GM12878 (cell line): ENCODE measurements around the gene GLYAT. TPM values are rescaled to one million over a fixed set of nuclear protein-coding genes. Genes with fewer than 3 reads are reported as not detected.

Experiments
- ATAC-seq: fragments of 200-7000 bp; cut with Tn5 transposase; 3 replicates; pipeline ENCODE4 v1.9.1; 2020; ENCODE audit warnings: mild to moderate bottlenecking, moderate library complexity
- BruUV-seq: library from RNA; stranded (reverse); fragments of 400-500 nt; replicated peaks from 2 replicates; lab custom pipeline; 2021; lab: Mats Ljungman, UMichigan
- CTCF ChIA-PET: fragments of 300-600 bp; sonication (Branson Sonifier 250); formaldehyde crosslinking; extraction: SDS; loops from one replicate; lab custom pipeline; 2021; ENCODE audit warnings: inconsistent platforms; lab: Yijun Ruan, JAX
- POLR2A ChIA-PET: fragments of 350-600 bp; formaldehyde crosslinking; extraction: SDS; loops from one replicate; lab custom pipeline; 2021; ENCODE audit warnings: inconsistent platforms; lab: Charles Lee
- RAD21 ChIA-PET: fragments of 300-600 bp; sonication (Branson Sonifier 250); formaldehyde crosslinking; loops from one replicate; lab custom pipeline; 2023; ENCODE audit warnings: antibody characterized with exemption; ENCODE audit not compliant: unreplicated experiment; lab: Charles Lee
- SMC1A ChIA-PET: fragments of 300-600 bp; sonication (Branson Sonifier 250); formaldehyde crosslinking; loops from one replicate; lab custom pipeline; 2023; ENCODE audit not compliant: unreplicated experiment, uncharacterized antibody; lab: Charles Lee
- DNase-seq: peaks from one replicate; pipeline ENCODE4 v3.0.0-alpha.2; 2011; ENCODE audit warnings: low read depth, low spot score
- FAIRE-seq: peaks from 3 replicates; lab custom pipeline; 2011; peaks lifted over from hg19 to GRCh38; lab: Jason Lieb, UNC
- H2AFZ ChIP-seq: 2 replicates; pipeline ENCODE4 v1.6.0; 2011; ENCODE audit warnings: low read depth, low read length, control low read depth; ENCODE audit not compliant: control insufficient read depth
- H3K27ac ChIP-seq: 2 replicates; pipeline ENCODE4 v1.5.1; 2011; ENCODE audit warnings: control low read depth; ENCODE audit not compliant: control insufficient read depth, insufficient read depth
- H3K27me3 ChIP-seq, 2 experiments: replicated peaks in 1 of 2; 2 replicates each; pipeline versions ENCODE4 v1.6.0 to v1.6.1; 2011; ENCODE audit warnings: low read length in 1 of 2; ENCODE audit not compliant: control insufficient read depth in 2 of 2, insufficient read depth in 2 of 2
- H3K36me3 ChIP-seq, 2 experiments: 2 replicates each; pipeline ENCODE4 v1.5.1; 2011; ENCODE audit warnings: low read length in 1 of 2; ENCODE audit not compliant: control insufficient read depth in 2 of 2, insufficient read depth in 2 of 2
- H3K4me1 ChIP-seq: 2 replicates; pipeline ENCODE4 v1.6.1; 2011; ENCODE audit warnings: mild to moderate bottlenecking, low read length, moderate library complexity, mixed read lengths; ENCODE audit not compliant: control insufficient read depth, insufficient read depth
- H3K4me2 ChIP-seq: 2 replicates; pipeline ENCODE4 v1.6.0; 2011; ENCODE audit warnings: control low read depth; ENCODE audit not compliant: control insufficient read depth, insufficient read depth
- H3K4me3 ChIP-seq: fragments of 200-600 bp; sonication (generic); 2 replicates; pipeline ENCODE4 v1.5.1; 2016
- H3K79me2 ChIP-seq: 2 replicates; pipeline ENCODE4 v1.6.0; 2011; ENCODE audit warnings: low read length; ENCODE audit not compliant: control insufficient read depth, insufficient read depth
- H3K9ac ChIP-seq: 2 replicates; pipeline ENCODE4 v1.8.0; 2011; ENCODE audit warnings: low read length, control low read depth, mixed read lengths; ENCODE audit not compliant: control insufficient read depth, insufficient read depth
- H3K9me3 ChIP-seq: replicated peaks from 3 replicates; pipeline ENCODE4 v1.5.1; 2011; ENCODE audit warnings: mild to moderate bottlenecking, low read length; ENCODE audit not compliant: control insufficient read depth, insufficient read depth
- H4K20me1 ChIP-seq: 2 replicates; pipeline ENCODE4 v1.6.0; 2011; ENCODE audit not compliant: control insufficient read depth, insufficient read depth
- BCL11A ChIP-seq: IDR thresholded peaks from 2 replicates; pipeline ENCODE4 v1.6.1; 2011; ENCODE audit warnings: low read depth, low read length
- FOXK2 ChIP-seq: fragments of 450-650 bp; IDR thresholded peaks from 2 replicates; pipeline ENCODE4 v1.6.1; 2017; ENCODE audit warnings: mild to moderate bottlenecking, moderate library complexity
- IRF4 ChIP-seq: IDR thresholded peaks from 2 replicates; pipeline ENCODE4 v1.6.1; 2011; ENCODE audit warnings: low read depth, low read length
- JUNB ChIP-seq: IDR thresholded peaks from 2 replicates; pipeline ENCODE4 v1.6.1; 2016; ENCODE audit warnings: antibody characterized with exemption, mild to moderate bottlenecking
- MEF2A ChIP-seq: IDR thresholded peaks from 2 replicates; pipeline ENCODE4 v1.6.1; 2011; ENCODE audit warnings: low read depth, mild to moderate bottlenecking, low read length, moderate library complexity; ENCODE audit not compliant: insufficient read depth
- NFIC ChIP-seq: IDR thresholded peaks from 2 replicates; pipeline ENCODE4 v1.6.1; 2012; ENCODE audit warnings: low read depth, mild to moderate bottlenecking, inconsistent platforms, low read length, moderate library complexity
- NRF1 ChIP-seq: conservative IDR thresholded peaks from 2 replicates; pipeline ENCODE4 v1.6.1; 2011; ENCODE audit warnings: mild to moderate bottlenecking, low read depth, low read length, improper control_type of control experiment
- POU2F2 ChIP-seq: IDR thresholded peaks from 3 replicates; pipeline ENCODE4 v1.6.1; 2011; ENCODE audit warnings: low read depth, mild to moderate bottlenecking, low read length, borderline replicate concordance
- RUNX3 ChIP-seq: IDR thresholded peaks from 2 replicates; pipeline ENCODE4 v1.6.1; 2012; ENCODE audit warnings: low read length, inconsistent platforms
- SMARCA5 ChIP-seq: fragments of 450-650 bp; IDR thresholded peaks from 2 replicates; pipeline ENCODE4 v1.6.1; 2017; ENCODE audit warnings: mild to moderate bottlenecking
- TARDBP ChIP-seq: IDR thresholded peaks from 2 replicates; pipeline ENCODE4 v1.6.1; 2016; ENCODE audit warnings: borderline replicate concordance
- WGBS: methylation state at CpG from one replicate; pipeline ENCODE4 v1.1.6; 2016; ENCODE audit warnings: low lambda C conversion rate; ENCODE audit not compliant: insufficient replicate concordance, insufficient coverage; ENCODE audit errors: missing lambda C conversion rate; 5-methylcytosine and 5-hydroxymethylcytosine counted together
- in situ Hi-C: fragments of 300-500 bp; cut with MboI; formaldehyde crosslinking; loops from 9 replicates; pipeline ENCODE4 v1.14.3; 2018; ENCODE audit warnings: mixed read lengths
- intact Hi-C: fragments of 100-400 bp; cut with micrococcal nuclease; formaldehyde crosslinking; loops from one replicate; pipeline ENCODE4 v1.14.2; 2022; ENCODE audit not compliant: unreplicated experiment
- polyA plus RNA-seq, 11 experiments: library from polyadenylated mRNA; depleted of rRNA in 4 of 11; unstranded in 6 of 11; stranded (reverse) in 5 of 11; fragments of >200 nt; fragmentation: Nextera tagmentation in 4 of 11; fragmentation: Illumina TruSeq in 1 of 11; extraction: Ambion mirVana in 4 of 11; extraction: Trizol in 1 of 11; gene quantifications; 1 replicate in 1 of 11; 2 replicates in 10 of 11; pipeline versions ENCODE4 v1.2.1 to v1.2.3, GENCODE V29; 2011 to 2016; ENCODE audit warnings: inconsistent platforms in 2 of 11, missing spikeins in 2 of 11, low read depth in 1 of 11
- total RNA-seq, 4 experiments: library from RNA; depleted of rRNA in 3 of 4; stranded (reverse); fragments of >200 nt in 3 of 4; fragmentation: Illumina TruSeq in 1 of 4; extraction: Trizol in 1 of 4; gene quantifications; 2 replicates each; pipeline versions ENCODE4 v1.2.1 to v1.2.3, GENCODE V29; 2013 to 2021

GLYAT gene
- total and polyA plus RNA-seq, 10 of the 15 experiments (the other 5 are each of a cell fraction or from before 2014, with no cell fraction given) = 0.18 TPM; not detected in 9

- in situ Hi-C loops (no loop called here), intact Hi-C loops (no loop called here)
- FAIRE-seq = peak; percentile 83
- TF ChIP-seq MEF2A = peak; percentile 69
- no peak for TF ChIP-seq TARDBP
- TF ChIP-seq FOXK2 = no peak
- TF ChIP-seq JUNB = peak; percentile 45; the same call in 1 of the 2 replicates
- no peak for TF ChIP-seq POU2F2
- TF ChIP-seq BCL11A = 0 out of 2 replicates have a peak, but pooled peaks have one; percentile 26
- TF ChIP-seq SMARCA5 = no peak
- TF ChIP-seq NFIC = peak; percentile 40; the same call in 1 of the 2 replicates
- TF ChIP-seq IRF4 = 0 out of 2 replicates have a peak, but pooled peaks have one; percentile 15
- no peak for TF ChIP-seq NRF1
- peak; percentile 90 for TF ChIP-seq RUNX3
- no peak overlapping the region for H2AFZ ChIP-seq
- H3K27ac ChIP-seq = no peak overlapping the region
- H3K27me3 ChIP-seq = no peaks in the 10 kb centered on the region
- H3K4me1 ChIP-seq = no peaks in the 10 kb centered on the region
- no peaks in the 10 kb centered on the region for H3K36me3 ChIP-seq
- no peaks in the 10 kb centered on the region for H3K79me2 ChIP-seq
- ATAC-seq = peak; percentile 62
- SMC1A ChIA-PET = no interaction called here
- 0% methylated on average over 2 of the region's 2 CpGs for WGBS
- BruUV-seq = no TSS peak
- POLR2A ChIA-PET = interaction anchor here (0.5 kb wide), 1 partner anchor 622 kb away, joined by 3 read pairs; no protein-coding TSS in a partner anchor
- no peak overlapping the region for H3K9ac ChIP-seq
- no peak overlapping the region for H3K4me3 ChIP-seq
- peak; percentile 15 for DNase-seq
- CTCF ChIA-PET = no interaction called here
- peaks cover 2% of the 10 kb centered on the region; the same call in 2 of the 3 replicates for H3K9me3 ChIP-seq
- RAD21 ChIA-PET = no interaction called here
- no peak overlapping the region; the same call in 1 of the 2 replicates for H3K4me2 ChIP-seq
- no peaks in the 10 kb centered on the region for H4K20me1 ChIP-seq
These were observed 10.4 kb upstream of the GLYAT start for GRCh38 chr11:58742140-58742539.
